NCI-H510A treated with DMSO at 0.1 percent for 48 hours (cell line): ENCODE measurements around the gene ITIH4.
A peak's percentile ranks its signal among the peaks of the same experiment; 100 is the strongest.

Experiments used
- DNase-seq: peaks from one replicate; lab custom pipeline; 2025; lab: John Stamatoyannopoulos, UW

ITIH4 gene

DNA sequence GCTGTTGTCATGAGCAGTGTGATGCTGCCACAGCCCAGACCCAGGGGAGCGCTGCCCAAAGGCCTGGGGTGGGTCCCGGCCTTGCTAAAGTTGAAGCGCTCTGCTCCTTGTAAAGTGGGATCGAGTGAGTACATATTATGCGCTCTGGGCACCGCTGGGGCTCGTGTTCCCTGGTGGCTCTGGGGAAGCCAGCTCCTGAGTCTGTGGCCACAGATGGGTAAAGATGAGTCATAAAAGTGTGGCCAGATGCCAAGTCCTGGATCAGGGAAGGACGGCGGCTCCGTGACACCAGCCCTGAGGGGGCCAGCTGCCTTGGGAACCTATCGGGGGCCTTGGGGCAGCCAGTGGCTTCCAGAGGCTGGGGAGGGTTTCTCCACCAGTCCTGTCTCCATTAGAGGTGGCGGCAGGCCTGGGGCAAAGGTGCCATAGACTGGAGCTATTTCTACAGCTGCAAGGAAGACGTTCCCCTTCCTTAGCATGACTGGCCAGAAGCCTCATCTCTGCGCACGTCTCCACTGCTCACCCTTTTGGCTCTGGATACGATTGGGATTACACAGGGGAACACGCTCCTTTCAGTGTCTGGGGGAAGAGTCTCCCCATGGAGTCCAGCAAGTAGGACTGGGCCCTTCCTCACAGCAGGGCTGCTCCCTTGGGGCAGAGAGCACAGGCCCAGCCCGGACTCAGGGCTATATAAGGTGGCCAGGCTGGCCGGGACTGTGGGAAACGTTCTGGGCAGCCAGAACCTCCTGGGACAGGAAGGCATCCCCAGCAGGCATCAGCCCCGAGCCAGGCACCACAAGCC, 1.2 kb upstream of the ITIH4 start:
- peak; percentile 53 for DNase-seq

DNA sequence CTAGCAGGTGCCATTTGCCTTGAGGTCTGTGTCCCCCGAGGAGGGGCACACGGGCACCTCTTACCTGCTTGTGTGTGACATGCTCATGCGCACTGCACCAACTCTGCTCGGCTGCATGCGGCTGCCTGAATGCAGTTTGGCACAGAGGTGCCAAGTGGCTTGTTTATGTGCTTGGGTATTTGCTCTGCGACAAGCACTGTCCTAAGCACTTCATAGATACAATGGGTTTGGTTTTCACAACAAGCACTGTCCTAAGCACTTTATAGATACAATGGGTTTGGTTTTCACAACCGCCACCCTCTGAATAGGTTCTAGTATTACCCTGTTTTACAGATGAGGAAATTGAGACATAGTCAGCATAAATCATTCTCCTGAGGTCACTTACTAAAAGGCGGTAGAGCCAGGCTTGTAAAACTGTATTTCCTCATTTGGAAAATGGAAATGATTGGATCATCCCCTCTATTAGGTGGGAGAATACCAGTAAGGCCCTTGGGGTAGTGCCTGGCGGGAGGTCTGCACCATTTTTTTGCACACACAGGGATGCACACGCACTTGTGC, 487 bp downstream of the ITIH4 start:
- DNase-seq = peak; percentile 77

DNA sequence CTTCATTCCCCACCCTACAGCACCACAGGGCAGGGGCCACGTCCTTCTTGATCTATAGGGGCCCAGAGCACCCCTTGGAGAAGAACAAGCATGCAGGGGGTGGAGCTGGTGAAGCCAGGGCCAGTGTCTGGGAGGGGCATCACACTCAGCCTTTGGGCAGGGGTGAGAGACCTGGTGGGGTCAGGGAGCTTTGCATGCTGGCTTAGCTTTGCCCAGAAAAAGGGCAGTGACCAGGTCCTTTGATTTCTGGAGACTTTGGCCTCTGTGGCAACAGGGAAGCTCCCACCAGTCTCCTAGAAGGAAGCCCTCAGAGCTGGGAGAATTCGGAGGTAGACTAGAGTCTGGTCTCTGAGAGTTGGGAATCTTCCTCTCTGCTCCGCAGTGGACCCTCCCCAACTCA, 990 bp downstream of the ITIH4 start:
- no peak for DNase-seq

DNA sequence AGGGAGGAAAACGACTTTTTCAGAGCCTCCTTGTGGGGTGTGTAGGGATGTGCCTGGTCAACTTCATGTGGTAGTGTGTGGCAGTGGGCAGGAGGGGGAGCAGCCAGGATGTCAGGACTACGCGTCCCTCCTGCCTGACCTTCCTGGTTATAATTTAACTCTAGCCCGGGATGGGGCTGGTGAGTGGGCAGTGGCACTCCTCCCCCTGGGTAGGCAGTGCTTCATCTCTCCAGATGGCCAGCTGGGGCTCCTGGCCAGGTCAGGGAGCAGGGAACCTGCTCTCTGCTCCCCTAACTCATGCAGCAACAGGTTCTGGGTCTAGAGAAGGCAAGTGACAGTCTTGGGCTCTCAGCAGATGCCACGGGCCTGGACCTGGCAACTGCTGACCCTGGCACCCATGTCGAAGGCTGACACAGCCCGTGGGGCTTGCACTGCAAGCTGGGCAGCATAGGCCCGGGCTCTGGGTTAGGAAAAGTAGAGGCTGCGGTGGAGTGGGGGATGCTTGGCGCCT, 2.6 kb downstream of the ITIH4 start:
- no peak for DNase-seq

DNA sequence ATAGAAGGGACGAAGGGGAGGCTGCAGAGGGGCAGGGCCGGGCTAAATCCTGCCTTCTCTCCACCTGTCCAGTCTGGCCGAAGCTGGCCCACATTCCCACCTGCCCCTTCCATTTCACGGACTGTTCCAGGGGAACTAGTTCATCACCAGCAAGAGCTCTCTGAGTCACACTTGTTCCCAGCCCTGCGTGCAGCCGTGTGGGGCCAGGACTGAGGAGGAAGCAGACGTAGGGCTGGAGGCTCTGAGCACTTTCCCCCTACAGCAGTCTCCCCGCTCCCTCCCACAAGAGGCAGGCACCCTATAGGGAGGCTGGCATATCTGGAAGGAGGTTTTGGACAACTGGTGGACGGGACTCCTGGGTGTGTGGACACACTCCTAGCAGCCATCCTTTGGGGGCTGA, 3.0 kb downstream of the ITIH4 start:
- DNase-seq = no peak

DNA sequence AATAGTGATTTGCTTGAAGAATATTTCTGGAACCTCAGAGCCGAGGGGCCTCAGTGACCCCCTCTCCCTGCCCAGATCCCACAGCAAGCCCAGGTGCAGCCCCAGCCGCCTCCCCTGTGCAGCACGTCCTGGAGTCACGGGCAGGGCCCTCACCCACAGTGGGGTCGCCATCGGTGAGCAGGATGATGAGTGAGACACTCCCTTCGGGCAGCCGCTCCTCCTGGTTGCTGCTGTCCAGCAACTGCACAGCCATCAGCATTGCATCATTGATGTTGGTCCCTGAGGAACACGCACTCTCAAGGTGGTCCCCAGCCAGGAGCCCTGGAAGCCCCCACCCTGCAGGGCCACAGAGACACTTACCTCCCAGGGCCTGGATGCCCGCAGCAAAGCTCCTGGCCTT, 6.4 kb downstream of the ITIH4 start:
- no peak for DNase-seq

DNA sequence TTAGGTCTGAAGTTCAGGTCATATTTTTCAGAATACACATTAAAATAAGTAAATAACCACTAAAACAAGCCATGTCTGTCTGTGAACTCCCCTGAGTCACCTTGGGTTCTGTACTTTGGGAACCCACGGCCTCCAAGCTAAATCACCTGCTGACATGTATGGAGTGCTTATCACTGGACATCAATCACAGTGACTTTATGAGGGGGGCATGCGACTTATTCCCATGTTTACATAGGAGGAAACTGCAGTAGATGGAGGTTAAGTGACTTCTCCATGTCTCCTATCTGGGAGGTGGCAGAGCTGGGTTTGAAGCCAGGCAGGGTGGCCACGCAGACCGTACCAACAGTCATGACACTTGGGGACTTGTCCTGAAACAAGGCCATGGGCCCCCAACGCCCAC, 8.1 kb downstream of the ITIH4 start:
- no peak for DNase-seq

DNA sequence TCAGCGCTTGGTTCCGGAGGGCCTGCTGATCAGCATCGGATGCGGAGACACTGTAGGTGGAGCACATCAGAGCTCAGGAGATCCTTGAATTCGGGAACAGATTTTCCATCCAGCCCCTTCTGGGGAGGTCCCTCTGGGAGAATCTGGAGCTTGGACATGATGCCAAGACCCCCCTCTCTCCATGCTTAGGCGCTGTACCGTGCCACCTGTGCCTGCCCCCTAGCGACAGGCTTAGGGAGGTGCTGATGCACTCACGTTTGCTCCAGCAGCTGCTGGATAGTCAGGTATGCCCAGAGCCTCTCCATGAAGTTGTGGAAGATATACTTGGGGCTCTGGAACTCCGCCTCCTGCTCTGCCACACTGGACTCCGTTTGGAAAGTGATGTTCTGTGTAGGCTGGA, 9.7 kb downstream of the ITIH4 start:
- DNase-seq = peak; percentile 19

DNA sequence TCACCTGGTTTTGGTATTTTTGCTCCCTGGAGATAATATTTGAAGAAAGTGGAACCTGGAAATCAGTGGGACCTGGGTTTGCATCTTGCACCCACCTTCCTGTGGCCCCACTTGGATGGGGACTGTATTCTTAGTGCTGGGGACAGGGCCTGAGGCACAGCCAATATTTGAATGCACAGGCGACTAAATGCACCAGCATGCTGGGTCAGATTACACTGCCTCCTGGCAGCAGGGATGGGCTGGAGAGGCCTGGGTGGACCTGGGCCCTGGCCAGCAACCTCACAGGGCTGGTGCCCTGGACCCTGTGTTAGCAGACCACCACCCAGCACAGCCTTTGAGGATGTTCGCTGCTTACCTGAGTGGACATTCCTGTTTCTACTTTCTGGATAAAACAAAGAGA, 10.5 kb downstream of the ITIH4 start:
- no peak for DNase-seq

DNA sequence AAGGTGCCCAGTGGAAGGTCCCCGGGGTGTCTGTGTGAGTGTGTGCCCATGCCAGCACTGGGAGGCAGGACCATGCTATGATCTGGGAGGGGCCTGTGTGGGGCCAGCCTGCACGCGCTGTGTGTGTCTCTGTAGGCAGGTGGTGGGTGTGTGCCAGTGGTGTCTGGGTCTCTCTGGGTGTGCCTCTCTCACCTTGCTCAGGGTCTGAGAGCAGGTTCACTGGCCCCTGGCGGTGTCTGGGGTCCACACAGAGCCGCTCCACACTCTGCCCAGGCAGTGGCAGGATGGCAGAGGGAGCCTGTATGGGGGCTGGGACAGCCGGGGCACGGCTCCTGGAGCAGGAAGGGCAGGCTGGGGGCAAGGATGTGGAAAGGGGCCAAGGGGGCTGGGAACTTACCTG, 12.6 kb downstream of the ITIH4 start:
- no peak for DNase-seq

DNA sequence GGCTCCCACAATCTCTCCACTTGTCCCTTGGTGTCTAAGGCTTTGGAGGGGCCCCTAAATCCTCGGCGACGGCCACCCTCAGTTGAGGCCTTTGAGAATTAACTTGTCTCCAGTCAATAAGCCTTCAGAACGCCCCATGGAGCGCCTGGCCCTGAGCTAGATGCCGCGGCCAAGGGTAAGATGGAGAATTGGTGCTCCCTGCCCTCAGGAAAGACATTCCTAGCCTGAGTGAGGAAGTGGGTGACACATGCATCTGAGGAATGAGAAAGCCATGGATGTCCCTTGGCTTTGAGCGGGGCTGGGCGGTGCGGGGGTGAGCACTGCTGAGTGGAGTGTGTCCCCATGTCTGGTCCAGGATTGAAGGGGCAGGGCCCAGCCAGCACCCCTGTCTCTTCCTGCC, 13.3 kb downstream of the ITIH4 start:
- no peak for DNase-seq

DNA sequence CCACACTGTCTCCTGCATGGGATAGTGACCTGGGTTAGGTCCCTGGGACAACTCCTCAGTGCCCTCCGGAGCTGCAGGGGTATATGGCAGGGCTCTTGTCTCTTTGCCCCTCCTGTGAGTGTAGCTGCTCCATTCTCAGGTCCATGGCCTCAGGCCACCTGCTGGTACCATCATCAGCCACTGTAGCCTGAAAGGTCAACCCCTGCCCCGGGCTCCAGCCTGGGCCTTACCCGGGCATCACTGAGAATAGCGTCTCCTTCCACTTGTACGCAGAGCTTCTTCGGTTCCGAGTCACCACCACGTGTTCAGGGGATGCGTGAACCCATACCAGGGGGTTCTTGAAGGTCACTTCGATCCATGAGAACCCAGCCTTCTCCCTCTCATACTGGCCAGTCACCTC, 13.8 kb downstream of the ITIH4 start:
- no peak for DNase-seq

DNA sequence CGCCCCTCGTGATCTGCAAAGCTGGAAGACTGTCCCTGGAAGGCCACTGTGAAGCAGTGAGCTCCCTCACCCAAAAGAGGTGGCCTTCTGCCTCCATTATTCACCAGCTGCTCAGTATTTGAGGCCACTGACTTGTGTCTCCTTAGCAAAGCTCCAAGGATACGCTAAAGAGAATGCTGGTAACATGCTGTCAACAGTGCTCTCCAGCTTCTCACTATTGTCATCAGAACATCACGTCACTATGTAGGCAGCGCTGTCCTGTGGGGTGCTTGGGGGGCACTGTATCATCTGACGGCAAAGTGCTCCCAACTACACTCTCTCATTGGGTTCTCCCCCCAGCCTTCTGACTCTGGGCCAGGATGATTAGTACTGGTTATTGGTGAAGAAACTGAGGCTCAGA, 14.3 kb downstream of the ITIH4 start:
- DNase-seq = no peak

DNA sequence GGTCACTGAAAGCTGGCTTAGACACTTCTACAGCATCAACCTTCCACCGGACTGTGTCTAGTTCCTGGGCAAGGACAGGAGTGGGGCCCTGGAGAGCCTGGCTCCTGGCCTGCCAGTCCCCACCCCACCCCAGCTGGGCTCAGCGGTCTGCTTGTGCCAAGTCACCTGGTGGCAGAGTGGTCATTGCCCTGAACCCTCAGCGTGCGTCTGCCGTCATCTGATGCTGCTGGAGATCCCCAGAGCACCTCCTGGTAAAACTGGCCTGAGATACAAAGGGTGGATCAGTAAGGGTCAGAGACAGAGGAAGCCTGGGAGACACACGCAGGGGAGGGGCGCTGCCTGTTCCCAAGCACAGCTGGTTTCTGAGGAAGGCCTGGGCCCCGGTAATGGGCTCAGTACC, 16.7 kb downstream of the ITIH4 start:
- no peak for DNase-seq

DNA sequence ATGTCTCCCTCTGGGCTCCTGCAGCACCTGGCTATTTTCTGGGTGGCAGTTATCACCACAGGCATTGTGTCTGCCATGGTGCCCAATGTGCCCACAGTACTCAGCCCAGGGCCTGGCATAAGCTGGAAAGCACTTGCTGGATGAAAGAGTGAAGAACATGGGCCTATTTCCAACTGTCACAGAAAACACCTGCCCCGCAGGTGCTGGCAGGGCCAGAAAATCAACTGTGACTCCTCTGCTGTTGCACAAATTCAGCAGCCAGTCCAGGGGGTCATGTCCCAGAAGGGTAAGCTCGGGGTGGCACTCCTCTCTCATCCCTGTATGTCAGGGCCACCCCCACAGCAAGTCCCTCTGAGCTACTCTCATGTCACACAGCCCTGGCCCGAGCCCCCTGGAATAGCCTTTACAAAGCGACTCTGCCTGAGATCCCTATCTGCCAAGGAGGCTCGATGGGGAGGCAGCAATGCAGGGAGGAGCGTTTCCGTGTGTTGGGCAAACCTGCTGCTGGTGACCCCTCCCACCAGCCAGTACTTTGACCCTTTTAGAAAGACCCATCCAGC, 18.9 kb downstream of the ITIH4 start:
- DNase-seq = no peak

DNA sequence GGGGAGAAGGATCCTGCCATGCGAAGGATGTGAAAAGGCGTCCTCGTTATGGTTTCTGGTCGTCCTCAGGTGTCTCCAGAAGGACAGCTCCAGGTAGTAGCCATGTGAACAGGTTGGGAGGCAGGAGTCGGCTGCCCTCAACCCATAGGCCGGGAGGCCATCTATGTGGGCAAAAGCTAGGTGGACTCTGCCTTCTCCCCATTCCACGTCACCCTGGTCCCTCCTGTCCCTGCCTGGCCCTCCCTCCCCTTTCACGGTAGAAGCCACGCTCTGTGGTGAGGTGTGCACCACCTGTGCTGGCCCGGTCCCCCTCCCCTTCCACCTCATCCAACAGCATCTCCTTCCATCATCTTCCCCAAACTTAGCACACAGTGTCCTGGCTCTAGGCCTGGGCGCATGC, 19.5 kb downstream of the ITIH4 start:
- DNase-seq = no peak

DNA sequence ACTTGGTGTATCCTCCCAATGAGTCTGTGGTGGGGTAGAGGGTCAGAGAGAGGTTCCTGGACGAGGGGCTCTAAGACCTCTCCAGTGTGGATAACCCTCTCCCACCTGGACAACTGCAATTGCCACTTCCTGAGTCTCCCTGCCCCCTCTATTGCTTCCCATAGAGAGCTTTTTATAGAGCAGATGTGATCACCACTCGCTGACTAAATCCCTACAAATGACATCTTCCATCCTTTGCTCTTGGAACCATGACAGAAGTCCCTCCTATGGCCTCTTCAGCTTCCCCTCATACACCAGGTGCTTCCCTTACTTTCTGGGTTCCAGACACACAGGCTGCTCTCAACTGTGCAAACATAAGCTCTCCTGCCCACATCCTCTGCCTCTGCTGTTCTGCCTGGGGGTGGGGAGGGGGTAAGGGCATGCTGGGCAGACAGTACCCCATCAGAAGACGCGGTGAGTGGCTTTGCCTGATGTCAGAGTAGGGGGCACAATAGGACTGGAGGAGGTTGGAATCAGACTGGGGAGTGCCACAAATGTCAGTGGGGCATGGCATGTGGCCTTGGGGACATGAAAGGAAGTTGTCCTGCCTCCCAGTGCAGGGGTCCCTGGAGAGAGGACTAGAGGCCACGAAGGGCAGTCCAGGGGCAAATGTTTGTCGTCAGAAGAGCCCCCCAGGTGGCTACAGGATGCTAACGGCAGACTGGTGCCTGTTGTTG, 20.7 kb downstream of the ITIH4 start:
- peak; percentile 60 for DNase-seq

DNA sequence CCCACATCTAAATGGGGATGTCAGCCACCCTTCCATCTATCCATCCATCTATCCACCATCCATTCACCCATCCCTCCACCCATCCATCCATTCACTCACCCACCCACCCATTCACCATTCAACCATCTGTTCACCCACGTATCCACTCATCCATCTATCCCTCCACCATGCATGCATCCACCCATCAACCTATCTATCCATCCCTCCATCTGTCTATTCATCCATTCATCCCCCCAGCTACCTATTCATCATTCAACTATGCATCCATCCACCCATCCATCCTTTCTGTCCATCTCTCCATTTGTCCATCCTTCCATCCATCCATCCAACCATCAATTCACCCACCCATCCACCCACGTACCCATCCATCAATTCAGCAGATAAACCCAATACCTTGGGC, 21.3 kb downstream of the ITIH4 start:
- DNase-seq = no peak

DNA sequence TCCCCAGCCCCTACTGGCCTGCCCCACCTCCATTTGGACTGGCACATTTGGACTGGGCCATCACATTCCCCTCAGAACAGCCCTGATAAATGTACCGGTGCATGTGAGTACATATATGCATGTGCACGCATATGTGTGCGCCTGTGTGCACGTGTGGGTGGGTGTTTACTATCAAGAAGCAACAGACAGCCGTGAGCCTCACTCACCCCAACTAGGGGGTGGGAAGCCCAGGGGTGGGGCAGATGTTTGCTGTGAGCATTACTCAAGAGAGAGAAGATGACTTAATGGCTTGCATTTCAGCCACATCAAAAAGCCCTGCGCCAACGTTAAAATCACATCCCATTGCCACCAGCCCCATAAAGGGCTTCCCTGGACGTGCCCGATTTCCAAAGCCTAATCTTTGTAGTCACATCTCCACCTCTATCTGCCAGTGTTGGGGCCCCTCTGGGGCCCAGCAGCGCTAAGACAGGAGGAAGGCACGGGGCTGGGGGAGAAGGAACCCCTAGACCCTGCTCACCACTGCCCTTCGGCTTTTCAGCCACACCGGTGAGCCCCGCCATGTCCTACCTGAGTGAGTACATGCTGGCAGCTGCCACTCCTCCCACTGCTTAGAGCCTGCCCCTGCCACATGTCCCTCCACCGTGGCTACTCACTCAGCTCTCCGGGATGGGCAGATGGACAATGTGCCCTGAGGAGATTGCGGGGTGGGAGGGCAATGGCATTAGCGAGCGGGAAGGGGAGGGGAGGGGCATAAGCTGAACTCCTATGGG, 25.0 kb downstream of the ITIH4 start:
- DNase-seq = no peak

DNA sequence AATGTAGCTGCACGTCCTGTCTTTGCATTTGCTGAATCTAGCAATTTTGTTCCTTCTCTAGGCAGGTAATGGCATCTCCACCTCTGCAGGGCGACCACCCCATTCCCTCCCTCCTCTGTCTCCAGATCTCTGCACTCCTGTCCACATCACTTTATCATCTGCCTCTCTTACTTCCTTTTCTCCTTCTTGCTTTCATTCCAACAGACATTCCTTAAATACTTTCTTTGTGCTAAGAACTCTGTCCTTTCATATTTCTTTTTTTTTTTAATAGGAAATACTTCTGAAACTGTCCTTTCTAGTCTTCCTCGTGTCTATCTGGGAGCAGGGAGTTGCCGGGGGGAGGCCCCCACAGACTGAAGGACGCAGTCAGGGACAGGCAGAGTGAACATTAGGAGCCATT, 28.6 kb downstream of the ITIH4 start:
- DNase-seq = no peak

DNA sequence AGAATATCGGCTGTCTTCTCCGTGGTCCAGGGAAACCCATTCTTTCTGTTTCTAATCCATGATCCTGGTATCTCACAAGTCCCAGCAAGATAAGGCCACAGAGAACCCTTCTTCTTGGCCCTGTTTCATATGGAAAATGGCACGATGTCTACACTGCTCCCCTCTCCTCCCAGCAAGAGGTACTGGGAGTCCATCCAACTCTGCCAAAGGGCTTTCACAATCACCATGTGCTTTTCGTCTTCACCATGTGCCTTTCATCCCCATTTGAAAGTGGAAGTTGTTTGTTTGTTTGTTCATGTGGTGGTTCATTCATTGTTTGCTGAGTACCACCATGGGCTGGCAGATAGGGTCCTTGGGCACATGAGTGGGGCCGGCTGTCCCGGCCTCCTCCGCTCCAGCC, 30.4 kb downstream of the ITIH4 start:
- DNase-seq = no peak

DNA sequence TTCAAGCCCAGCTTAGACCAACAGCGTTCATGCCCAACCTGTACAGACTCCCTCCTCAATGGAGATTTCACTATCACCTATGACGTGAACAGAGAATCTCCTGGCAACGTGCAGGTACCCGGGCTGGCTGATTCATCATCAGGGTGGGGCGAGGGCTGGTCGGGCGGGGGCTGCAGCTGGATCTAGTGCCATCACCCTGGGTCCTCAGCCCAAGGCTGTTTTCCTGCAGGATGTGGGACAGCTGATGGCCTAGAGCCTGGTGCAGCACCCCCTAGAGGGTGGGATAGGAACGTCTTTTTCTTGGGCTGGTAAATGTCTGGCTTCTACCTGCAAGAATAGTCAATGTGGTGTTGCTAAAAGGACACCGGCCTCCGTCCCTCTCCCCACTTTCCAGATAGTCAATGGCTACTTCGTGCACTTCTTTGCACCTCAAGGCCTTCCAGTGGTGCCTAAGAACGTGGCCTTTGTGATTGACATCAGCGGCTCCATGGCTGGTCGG, 31.4 kb downstream of the ITIH4 start:
- DNase-seq = peak; percentile 7
